ENCODE measurements around the gene VEZT. TPM values are rescaled to one million over a fixed set of nuclear protein-coding genes. Genes with fewer than 3 reads are reported as not detected.

VEZT gene
- total RNA-seq, 4 donors from 2014 or later = 82.1 to 141 (median 85.4) TPM

- Histone ChIP-seq H3K9me3 (no peaks in the 10 kb centered on the region), H3K27me3 (no peaks in the 10 kb centered on the region), H3K4me3 (no peak overlapping the region), H3K36me3 (no peaks in the 10 kb centered on the region), H3K27ac (no peak overlapping the region), H3K4me1 (peaks cover 0 to 8% (median 0%) of the 10 kb centered on the region in 3 donors)
- ATAC-seq = no peak
- TF ChIP-seq POLR2AphosphoS5 (IDR thresholded peaks at IDR 0.05) (no peak), POLR2A (IDR thresholded peaks at IDR 0.05) (no peak), EP300 (IDR thresholded peaks at IDR 0.05) (no peak), CTCF (IDR thresholded peaks at IDR 0.05) (no peak)
- WGBS, 2 donors (ENCODE audit: low coverage in 1 of 2) = 89 to 93% methylated on average over 3 to 4 of the region's 6 CpGs
These were observed 134.1 kb downstream of the VEZT start for GRCh38 chr12:95351748-95352147.

Small RNA genes within 50 kb of the gene (small RNA-seq; reads per million reads assigned to genes)
- 6.0 to 10.1 (median 7.6) reads per million in 4 donors for gene MIR331
- 0 reads per million in 4 donors for gene MIR3685
- gene RF00019 = 0 reads per million in 4 donors
- 0 reads per million in 4 donors for gene RNU6-808P

Other genes with a start within 250 kb of the VEZT start
- 100 to 1,000 TPM; 113 to 135 (median 122) TPM for gene NDUFA12, start 214.1 kb upstream of the VEZT start, total RNA-seq
- 10 to 100 TPM; 29.0 to 70.8 (median 45.1) TPM for gene NR2C1, start 144.2 kb upstream of the VEZT start, total RNA-seq
- 10 to 100 TPM; 25.8 to 46.5 (median 36.3) TPM for gene FGD6, start 340 bp upstream of the VEZT start, total RNA-seq

Data from gastroesophageal sphincter (tissue), 4 donors.